ENCODE results near the gene DCHS2.

The DCHS2 gene

DNA sequence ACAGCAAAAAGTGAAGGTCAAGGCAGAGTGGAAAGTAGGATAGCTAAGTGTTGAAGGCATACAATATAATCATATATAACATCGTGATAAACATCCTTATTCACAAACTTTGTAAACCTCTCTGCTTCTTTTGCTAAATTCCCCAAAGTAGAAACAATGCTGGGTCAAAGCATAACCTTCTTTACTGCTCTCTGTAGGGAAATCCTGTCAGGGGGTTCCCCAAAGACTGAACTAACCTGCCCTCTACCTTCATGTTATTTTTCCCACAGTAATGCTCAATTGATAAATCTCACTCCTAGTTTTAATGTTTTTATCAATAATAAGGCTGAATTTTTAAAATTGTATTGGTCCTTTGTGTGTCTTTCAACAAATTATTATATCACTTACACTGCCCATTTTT lies 55.7 kb downstream of the DCHS2 start:
- TF ChIP-seq, protein P1, sequence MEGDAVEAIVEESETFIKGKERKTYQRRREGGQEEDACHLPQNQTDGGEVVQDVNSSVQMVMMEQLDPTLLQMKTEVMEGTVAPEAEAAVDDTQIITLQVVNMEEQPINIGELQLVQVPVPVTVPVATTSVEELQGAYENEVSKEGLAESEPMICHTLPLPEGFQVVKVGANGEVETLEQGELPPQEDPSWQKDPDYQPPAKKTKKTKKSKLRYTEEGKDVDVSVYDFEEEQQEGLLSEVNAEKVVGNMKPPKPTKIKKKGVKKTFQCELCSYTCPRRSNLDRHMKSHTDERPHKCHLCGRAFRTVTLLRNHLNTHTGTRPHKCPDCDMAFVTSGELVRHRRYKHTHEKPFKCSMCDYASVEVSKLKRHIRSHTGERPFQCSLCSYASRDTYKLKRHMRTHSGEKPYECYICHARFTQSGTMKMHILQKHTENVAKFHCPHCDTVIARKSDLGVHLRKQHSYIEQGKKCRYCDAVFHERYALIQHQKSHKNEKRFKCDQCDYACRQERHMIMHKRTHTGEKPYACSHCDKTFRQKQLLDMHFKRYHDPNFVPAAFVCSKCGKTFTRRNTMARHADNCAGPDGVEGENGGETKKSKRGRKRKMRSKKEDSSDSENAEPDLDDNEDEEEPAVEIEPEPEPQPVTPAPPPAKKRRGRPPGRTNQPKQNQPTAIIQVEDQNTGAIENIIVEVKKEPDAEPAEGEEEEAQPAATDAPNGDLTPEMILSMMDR (IDR thresholded peaks at IDR 0.05): no peak
- TF ChIP-seq ZFX (IDR thresholded peaks at IDR 0.05; ENCODE audit: borderline replicate concordance): no peak
- H3K27ac ChIP-seq: no peak overlapping the region

DNA sequence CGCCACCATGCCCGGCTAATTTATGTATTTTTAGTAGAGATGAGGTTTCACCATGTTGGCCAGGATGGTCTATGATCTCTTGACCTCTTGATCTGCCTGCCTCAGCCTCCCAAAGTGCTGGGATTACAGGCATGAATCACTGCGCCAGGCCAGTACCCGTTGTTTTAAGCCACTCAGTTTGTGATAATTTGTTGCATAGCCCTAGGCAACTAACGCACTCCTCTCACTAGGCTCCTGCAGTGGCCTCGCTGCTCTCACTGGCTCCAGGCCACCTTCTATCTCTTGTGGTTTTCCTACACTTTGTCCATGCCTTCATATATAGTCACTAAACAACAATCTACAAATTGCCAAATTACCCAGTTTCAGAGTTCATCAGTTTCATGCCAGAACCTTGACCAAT lies 58.1 kb downstream of the DCHS2 start:
- TF ChIP-seq ZFX (IDR thresholded peaks at IDR 0.05; ENCODE audit: borderline replicate concordance): no peak
- TF ChIP-seq, protein P1 (IDR thresholded peaks at IDR 0.05): no peak
- H3K27ac ChIP-seq: no peak overlapping the region

DNA sequence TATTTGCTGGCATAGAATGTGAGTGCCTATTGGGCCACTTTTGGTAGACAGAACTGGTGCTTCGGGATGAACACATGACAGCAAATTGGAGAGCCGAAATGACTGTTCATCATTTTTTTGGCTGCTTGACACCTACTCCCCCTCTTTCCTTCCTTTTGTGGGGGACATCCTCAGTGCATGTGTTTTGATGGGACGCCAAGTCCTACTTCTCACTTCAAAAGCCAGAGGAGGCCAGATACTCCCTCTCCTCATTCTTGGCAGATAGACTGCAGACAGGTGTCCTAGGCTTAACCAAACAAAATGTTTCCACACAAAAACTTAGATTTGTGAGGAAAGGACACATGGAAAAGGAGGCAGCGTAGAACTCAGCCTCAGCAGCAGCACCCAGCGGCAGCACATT lies 62.4 kb downstream of the DCHS2 start:
- TF ChIP-seq, protein P1 (IDR thresholded peaks at IDR 0.05): no peak
- TF ChIP-seq ZFX (IDR thresholded peaks at IDR 0.05; ENCODE audit: borderline replicate concordance): no peak
- no peak overlapping the region for H3K27ac ChIP-seq

DNA sequence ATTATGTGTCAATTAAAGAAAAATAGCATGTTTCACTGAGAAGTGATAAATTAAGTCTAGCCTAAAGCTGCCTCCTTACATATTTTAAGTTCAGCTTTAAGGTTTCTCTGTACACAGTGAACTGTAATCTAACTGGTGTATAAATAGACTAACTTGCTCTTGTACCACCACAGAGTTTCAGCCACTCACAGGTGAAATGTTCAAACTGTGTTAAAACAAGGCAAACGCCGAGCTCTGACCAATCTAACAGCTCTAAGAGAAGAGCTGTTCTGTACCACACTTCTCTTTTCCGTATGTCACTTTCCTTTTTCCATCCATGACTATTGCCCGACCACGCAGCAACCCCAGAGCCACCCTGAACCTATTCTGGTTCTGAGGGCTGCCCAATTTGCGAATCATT lies 64.5 kb downstream of the DCHS2 start:
- TF ChIP-seq, protein P1 (IDR thresholded peaks at IDR 0.05): no peak
- no peak for TF ChIP-seq ZFX (IDR thresholded peaks at IDR 0.05; ENCODE audit: borderline replicate concordance)
- no peak overlapping the region for H3K27ac ChIP-seq

DNA sequence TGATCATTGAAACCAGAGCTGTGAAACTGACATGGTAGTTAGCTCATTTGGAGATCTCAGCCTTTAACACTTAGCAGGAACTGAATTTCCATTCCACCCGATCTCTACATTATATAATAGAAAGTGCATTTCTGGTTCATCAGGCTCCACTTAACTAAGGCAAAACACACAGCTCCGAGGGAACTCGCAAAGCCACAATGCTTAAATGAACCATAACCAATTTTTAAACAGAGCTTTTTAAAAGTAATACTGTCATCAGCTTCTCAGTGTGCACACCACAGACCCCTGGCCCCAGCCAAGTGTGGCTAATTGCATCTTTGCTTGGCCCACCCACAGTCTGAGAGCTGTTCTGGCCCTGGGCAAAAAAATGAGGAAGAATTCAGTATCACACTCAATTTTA lies 66.1 kb downstream of the DCHS2 start:
- TF ChIP-seq, protein P1 (IDR thresholded peaks at IDR 0.05): no peak
- H3K27ac ChIP-seq: no peak overlapping the region

DNA sequence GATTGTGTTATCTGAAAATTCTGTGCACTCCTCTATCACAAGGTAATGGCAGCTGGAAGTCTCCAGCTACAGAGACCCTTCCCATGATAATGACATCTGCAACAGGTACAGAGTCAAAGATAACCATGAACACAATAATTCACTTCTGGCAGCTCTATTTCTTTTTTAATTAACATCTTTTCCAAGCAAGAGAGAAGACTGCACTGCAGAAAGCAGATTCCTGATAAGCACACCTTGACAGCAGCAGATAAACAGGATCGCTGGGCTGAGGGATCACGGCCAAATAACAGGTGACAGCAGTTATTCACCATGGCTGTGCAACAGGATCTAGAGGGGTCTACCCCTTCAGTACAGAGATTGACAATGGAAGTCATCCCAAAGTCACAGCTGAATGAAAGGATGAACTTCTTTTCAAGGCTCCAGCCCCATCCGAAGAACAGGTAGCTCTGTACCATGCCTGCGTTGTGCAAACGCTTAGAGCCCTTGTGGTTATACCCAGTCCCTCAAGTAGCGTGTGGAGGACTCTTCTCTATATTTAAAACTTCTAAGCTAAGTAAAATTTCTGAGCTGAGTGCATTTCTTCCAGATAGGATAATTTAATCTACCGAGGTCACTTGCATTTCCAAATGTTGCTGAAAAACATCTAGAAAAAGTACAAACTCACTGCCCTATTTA lies 66.7 kb downstream of the DCHS2 start:
- no peak for TF ChIP-seq ZFX (IDR thresholded peaks at IDR 0.05; ENCODE audit: borderline replicate concordance)
- TF ChIP-seq, protein P1 (IDR thresholded peaks at IDR 0.05): no peak

DNA sequence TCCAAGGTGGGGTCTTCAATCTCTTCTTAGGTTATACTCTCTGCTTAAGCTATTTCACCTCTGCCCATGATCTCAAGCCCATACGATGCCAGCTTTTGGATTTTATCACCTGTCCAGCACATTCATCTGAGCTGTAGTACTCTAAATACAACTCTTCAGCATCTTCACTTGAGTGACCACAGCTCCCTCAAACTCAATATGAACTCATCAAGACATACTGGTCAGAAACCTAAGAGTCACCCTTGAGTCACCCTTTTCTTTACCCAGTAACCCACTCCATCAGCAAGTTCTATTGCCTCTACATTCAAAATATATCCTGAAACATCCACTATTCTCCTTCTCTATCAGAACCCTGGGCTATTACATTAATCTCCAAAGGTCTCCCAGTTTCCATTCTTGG lies 69.4 kb downstream of the DCHS2 start:
- TF ChIP-seq, protein P1 (IDR thresholded peaks at IDR 0.05): no peak
- no peak overlapping the region for H3K27ac ChIP-seq

More for the DNA sequence above, 66.7 kb downstream of the DCHS2 start:
- no peak overlapping the region for H3K27ac ChIP-seq
